ENCODE data around the gene ZNF689. TPM values are rescaled to one million over a fixed set of nuclear protein-coding genes. Genes with fewer than 3 reads are reported as not detected.

ZNF689 gene
- total RNA-seq, 2 experiments from 2014 or later = 8.7 to 9.9 TPM

DNA sequence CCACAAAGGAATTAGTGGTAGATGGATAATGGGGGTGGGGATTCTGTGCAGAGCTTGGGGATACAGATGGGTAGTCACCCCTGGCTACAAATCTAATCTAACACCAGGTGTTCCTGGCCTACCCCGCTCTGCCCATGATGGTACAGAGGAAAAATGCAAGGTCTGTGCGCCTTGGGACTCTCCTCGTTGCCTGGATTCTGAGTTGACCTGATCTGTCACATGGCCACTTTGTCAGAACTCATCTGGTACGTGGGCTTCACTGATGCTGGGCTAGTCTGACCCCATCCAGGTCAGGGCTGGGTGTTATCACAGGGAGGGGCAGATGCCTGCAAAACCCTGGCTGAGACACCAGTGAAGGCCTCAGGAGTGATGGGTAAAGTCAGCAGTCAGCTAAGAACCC, 57.2 kb downstream of the ZNF689 start:
- Mint-ChIP-seq H3K36me3 (peaks cover 31% of the 10 kb centered on the region), H3K4me1 (ENCODE audit: low read depth) (peaks cover 57% of the 10 kb centered on the region), H3K27me3 (no peaks in the 10 kb centered on the region), H3K4me3 (no peak overlapping the region), H3K9me3 (no peaks in the 10 kb centered on the region), H3K27ac (peak overlapping the region; percentile 96)
- intact Hi-C loops (cut with micrococcal nuclease) = loop anchor here (5.0 kb wide), 1 partner anchor 81 kb away; the partner anchor contains the start of gene ITGAL
- ChIA-PET POLR2A (interaction anchor here (2.1 kb wide), 1 partner anchor 15 kb away, joined by 17 read pairs; no protein-coding TSS in a partner anchor), CTCF (interaction anchor here (0.6 to 3.1 kb wide), 2 partner anchors 18 to 135 kb away, joined by 4 to 30 read pairs; partner anchors contain the start of gene ZNF747)
- no peak for DNase-seq

Other genes with a start within 250 kb of the ZNF689 start
- 10 to 100 TPM; 54.7 to 54.8 TPM for gene TBC1D10B, start 239.9 kb downstream of the ZNF689 start, total RNA-seq
- 1 to 10 TPM in 1 of 2 experiments, under 1 TPM in 1; 0.83 to 1.6 TPM for gene MYL11, start 235.6 kb downstream of the ZNF689 start, total RNA-seq
- 100 to 1,000 TPM; 199 to 202 TPM for gene SEPTIN1, start 227.8 kb downstream of the ZNF689 start, total RNA-seq
- 10 to 100 TPM; 13.1 to 13.6 TPM for gene ZNF48, start 215.0 kb downstream of the ZNF689 start, total RNA-seq
- 1 to 10 TPM; 5.4 to 5.7 TPM for gene ZNF771, start 202.8 kb downstream of the ZNF689 start, total RNA-seq
- gene DCTPP1, start 180.4 kb downstream of the ZNF689 start, total RNA-seq = 10 to 100 TPM; 87.5 to 96.6 TPM
- 10 to 100 TPM; 61.4 to 61.7 TPM for gene SEPHS2, start 164.5 kb downstream of the ZNF689 start, total RNA-seq
- gene ITGAL, start 137.6 kb downstream of the ZNF689 start, total RNA-seq = 100 to 1,000 TPM; 218 to 226 TPM
- 10 to 100 TPM; 14.2 to 14.3 TPM for gene ZNF768, start 83.8 kb downstream of the ZNF689 start, total RNA-seq
- 1 to 10 TPM; 7.2 to 7.6 TPM for gene ZNF747, start 75.5 kb downstream of the ZNF689 start, total RNA-seq
- gene ZNF764, start 52.0 kb downstream of the ZNF689 start, total RNA-seq = 10 to 100 TPM; 13.7 to 14.2 TPM
- 1 to 10 TPM; 9.2 to 9.3 TPM for gene ZNF688, start 38.7 kb downstream of the ZNF689 start, total RNA-seq
- 10 to 100 TPM; 14.0 to 15.0 TPM for gene ZNF785, start 24.7 kb downstream of the ZNF689 start, total RNA-seq
- gene PRR14, start 40.6 kb upstream of the ZNF689 start, total RNA-seq = 10 to 100 TPM; 73.2 to 83.2 TPM
- 10 to 100 TPM; 91.8 to 95.6 TPM for gene FBRS, start 48.0 kb upstream of the ZNF689 start, total RNA-seq
- gene SRCAP, start 88.8 kb upstream of the ZNF689 start, total RNA-seq = 10 to 100 TPM; 48.4 to 54.0 TPM
- 10 to 100 TPM; 24.1 to 27.9 TPM for gene PHKG2, start 138.0 kb upstream of the ZNF689 start, total RNA-seq
- gene CFAP119, start 151.7 kb upstream of the ZNF689 start, total RNA-seq = 1 to 10 TPM; 3.8 to 4.9 TPM
- 10 to 100 TPM; 70.9 to 72.8 TPM for gene RNF40, start 151.9 kb upstream of the ZNF689 start, total RNA-seq
- 1 to 10 TPM; 2.9 to 3.1 TPM for gene ZNF629, start 176.8 kb upstream of the ZNF689 start, total RNA-seq